Spleen (tissue), 11 donors: ENCODE results near the gene QPCT. TPM values are rescaled to one million over a fixed set of nuclear protein-coding genes. Genes with fewer than 3 reads are reported as not detected.
A peak's percentile ranks its signal among the peaks of the same experiment; 100 is the strongest.

Experiments
- DNase-seq: peaks from one replicate; pipeline ENCODE4 v3.0.0-alpha.2; 2020
- H3K27ac ChIP-seq, 8 donors: fragments of 200-600 bp; sonication (generic) in 7 of 8; 1 replicate in 4 of 8; 2 replicates in 4 of 8; pipeline versions ENCODE4 v1.5.0 to v1.8.0; 2016 to 2021; ENCODE audit warnings: inconsistent platforms in 4 of 8, mild to moderate bottlenecking in 4 of 8, moderate library complexity in 1 of 8
- H3K27me3 ChIP-seq, 7 donors: fragments of 200-600 bp; sonication (generic) in 6 of 7; replicated peaks in 1 of 7; 1 replicate in 4 of 7; 2 replicates in 3 of 7; pipeline versions ENCODE4 v1.5.0 to v1.8.0; 2016 to 2021; ENCODE audit warnings: inconsistent platforms in 3 of 7, mild to moderate bottlenecking in 1 of 7
- H3K36me3 ChIP-seq, 6 donors: fragments of 200-600 bp; sonication (generic) in 5 of 6; 1 replicate in 4 of 6; 2 replicates in 2 of 6; pipeline versions ENCODE4 v1.5.0 to v1.8.0; 2016 to 2021; ENCODE audit warnings: inconsistent platforms in 2 of 6
- H3K4me1 ChIP-seq, 6 donors: fragments of 200-600 bp; sonication (generic) in 5 of 6; 1 replicate in 3 of 6; 2 replicates in 3 of 6; pipeline versions ENCODE4 v1.5.0 to v1.8.0; 2016 to 2021; ENCODE audit warnings: inconsistent platforms in 3 of 6
- H3K4me3 ChIP-seq, 8 donors: fragments of 200-600 bp; sonication (generic) in 7 of 8; 1 replicate in 4 of 8; 2 replicates in 4 of 8; pipeline versions ENCODE4 v1.5.0 to v1.8.0; 2016 to 2021; ENCODE audit warnings: inconsistent platforms in 4 of 8, mild to moderate bottlenecking in 4 of 8, moderate library complexity in 2 of 8
- H3K9me3 ChIP-seq, 8 donors: fragments of 200-600 bp; sonication (generic) in 7 of 8; 1 replicate in 4 of 8; 2 replicates in 4 of 8; pipeline versions ENCODE4 v1.5.0 to v1.8.0; 2016 to 2021; ENCODE audit warnings: inconsistent platforms in 4 of 8
- CTCF ChIP-seq, 11 experiments: fragments of 200-600 bp in 7 of 11; fragments of 450-650 bp in 4 of 11; sonication (generic) in 4 of 11; IDR thresholded peaks in 8 of 11; conservative IDR thresholded peaks in 3 of 11; 1 replicate in 7 of 11; 2 replicates in 4 of 11; pipeline versions ENCODE4 v1.4.0 to v1.8.0; 2016 to 2021; ENCODE audit warnings: antibody characterized with exemption in 11 of 11, inconsistent platforms in 4 of 11, mild to moderate bottlenecking in 1 of 11
- POLR2A ChIP-seq, 3 donors: fragments of 450-650 bp; IDR thresholded peaks; one replicate each; pipeline ENCODE4 v1.5.1; 2017; ENCODE audit warnings: antibody characterized with exemption in 3 of 3, mild to moderate bottlenecking in 1 of 3
- POLR2AphosphoS5 ChIP-seq, 3 donors: sonication (generic); formaldehyde crosslinking; IDR thresholded peaks; one replicate each; pipeline ENCODE4 v1.5.1; 2017; ENCODE audit warnings: antibody characterized with exemption in 3 of 3
- WGBS, 5 donors: extraction: QIAGEN DNeasy Blood & Tissue Kit in 3 of 5; methylation state at CpG; one replicate each; pipeline versions ENCODE4 v1.1.5 to v1.1.7; 2013 to 2018; 5-methylcytosine and 5-hydroxymethylcytosine counted together
- intact Hi-C: fragments of 100-400 bp; cut with DNase I; formaldehyde crosslinking; loops from one replicate; pipeline ENCODE4 v1.15.0; 2023; ENCODE audit warnings: low total_unique reads
- polyA plus RNA-seq, 3 donors: library from polyadenylated mRNA; stranded (reverse); fragments of 200-250 nt; gene quantifications; one replicate each; pipeline ENCODE4 v1.2.1, GENCODE V29; 2013
- total RNA-seq, 7 donors: library from RNA; depleted of rRNA in 3 of 7; stranded (reverse); fragments of >200 nt in 3 of 7; fragmentation: NEBNext Ultra II Directional in 4 of 7; extraction: Animal tissue kit (Norgen Biotek cat#: 25700) in 4 of 7; gene quantifications; one replicate each; pipeline versions ENCODE4 v1.1.0 to v1.2.1, GENCODE V29; 2016 to 2021
- donor health status: healthy with polysubstance abuse.
- donor health status: DM: no; HTN: no; CAD: no; lungs with moderate emphysema.
- donor health status: DM: no; HTN: no; CAD: no.
- donor health status: Bipolar disorder and iron deficiency.
- donor health status: healthy.
- donor health status: DM: no; HTN: no; CAD: no.
- donor health status: DM: yes; HTN: yes; CAD: no.

Gene QPCT
- total and polyA plus RNA-seq, 10 donors = 4.2 to 46.0 (median 19.4) TPM

- DNase-seq = no peak
- intact Hi-C loops = no loop called here
- Histone ChIP-seq H3K4me1 (peaks cover 4 to 59% (median 33%) of the 10 kb centered on the region in 6 donors), H3K4me3 (no peak overlapping the region), H3K27me3 (no peaks in the 10 kb centered on the region), H3K27ac (peak overlapping the region in 3 of 8 donors; percentile 25 to 37 (median 28)), H3K9me3 (no peaks in the 10 kb centered on the region), H3K36me3 (peaks cover 0 to 7% (median 0%) of the 10 kb centered on the region in 6 donors)
- WGBS, 5 donors = 63 to 78% (median 73%) methylated on average over 3 of the region's 3 CpGs
- no peak for TF ChIP-seq POLR2A (IDR thresholded peaks at IDR 0.05)
Measured at GRCh38 chr2:37306024-37306423, 38.4 kb upstream of the QPCT start.

GRCh38 chr2:37307500-37307899 lies 36.9 kb upstream of the QPCT start:
- 83 to 95% (median 91%) methylated on average over 2 of the region's 2 CpGs for WGBS, 5 donors
- H3K4me3 ChIP-seq = no peak overlapping the region
- H3K36me3 ChIP-seq = peaks cover 0 to 7% (median 0%) of the 10 kb centered on the region in 6 donors
- intact Hi-C loops = no loop called here
- TF ChIP-seq CTCF (IDR thresholded peaks at IDR 0.05 in 8 of 11, conservative IDR thresholded peaks at IDR 0.05 in 3 of 11) (no peak), POLR2AphosphoS5 (IDR thresholded peaks at IDR 0.05) (no peak), POLR2A (IDR thresholded peaks at IDR 0.05) (no peak)
- no peaks in the 10 kb centered on the region for H3K9me3 ChIP-seq
- DNase-seq = no peak
- H3K4me1 ChIP-seq = peaks cover 15 to 60% (median 39%) of the 10 kb centered on the region in 6 donors
- no peak overlapping the region for H3K27ac ChIP-seq
- H3K27me3 ChIP-seq = no peaks in the 10 kb centered on the region

GRCh38 chr2:37315364-37315763 lies 29.1 kb upstream of the QPCT start:
- TF ChIP-seq POLR2AphosphoS5 (IDR thresholded peaks at IDR 0.05) = no peak
- 77 to 87% (median 85%) methylated on average over 3 of the region's 3 CpGs for WGBS, 5 donors
- Histone ChIP-seq H3K36me3 (peaks cover 0 to 15% (median 0%) of the 10 kb centered on the region in 6 donors), H3K27me3 (no peaks in the 10 kb centered on the region), H3K9me3 (no peaks in the 10 kb centered on the region), H3K27ac (no peak overlapping the region), H3K4me3 (peak overlapping the region in 1 of 8 donors; percentile 2), H3K4me1 (peaks cover 44 to 100% (median 78%) of the 10 kb centered on the region in 6 donors)
- intact Hi-C loops = no loop called here
- no peak for DNase-seq

- Histone ChIP-seq H3K4me3 (no peak overlapping the region), H3K27me3 (no peaks in the 10 kb centered on the region), H3K4me1 (peaks cover 49 to 100% (median 80%) of the 10 kb centered on the region in 6 donors), H3K36me3 (peaks cover 0 to 15% (median 0%) of the 10 kb centered on the region in 6 donors), H3K27ac (no peak overlapping the region), H3K9me3 (no peaks in the 10 kb centered on the region)
- no peak for DNase-seq
- TF ChIP-seq POLR2AphosphoS5 (IDR thresholded peaks at IDR 0.05) (no peak), CTCF (IDR thresholded peaks at IDR 0.05 in 8 of 11, conservative IDR thresholded peaks at IDR 0.05 in 3 of 11) (no peak), POLR2A (IDR thresholded peaks at IDR 0.05) (no peak)
- WGBS, 5 donors = 88 to 94% (median 92%) methylated on average over 5 of the region's 5 CpGs
- intact Hi-C loops = no loop called here
Measured at GRCh38 chr2:37316181-37316580, 28.2 kb upstream of the QPCT start.

GRCh38 chr2:37317746-37318145 lies 26.7 kb upstream of the QPCT start:
- 79 to 97% (median 85%) methylated on average over 1 of the region's 1 CpG for WGBS, 5 donors
- H3K4me3 ChIP-seq = no peak overlapping the region
- intact Hi-C loops = no loop called here
- no peak for TF ChIP-seq POLR2A (IDR thresholded peaks at IDR 0.05)
- no peak for TF ChIP-seq CTCF (IDR thresholded peaks at IDR 0.05 in 8 of 11, conservative IDR thresholded peaks at IDR 0.05 in 3 of 11)
- TF ChIP-seq POLR2AphosphoS5 (IDR thresholded peaks at IDR 0.05) = no peak
- no peaks in the 10 kb centered on the region for H3K9me3 ChIP-seq
- H3K36me3 ChIP-seq = peaks cover 0 to 15% (median 0%) of the 10 kb centered on the region in 6 donors
- H3K27ac ChIP-seq = peak overlapping the region in 5 of 8 donors; percentile 56 to 72 (median 64)
- peaks cover 48 to 100% (median 83%) of the 10 kb centered on the region in 6 donors for H3K4me1 ChIP-seq
- DNase-seq = no peak
- H3K27me3 ChIP-seq = no peaks in the 10 kb centered on the region
